VCaP (cell line): ENCODE measurements around the gene NDNF.

ENCODE experiments used
- H3K27ac ChIP-seq: fragments of 450-650 bp; 2 replicates; pipeline ENCODE4 v1.5.1; 2017
- TF ChIP-seq, protein P1 (sequence below): fragments of 450-650 bp; conservative IDR thresholded peaks from 2 replicates; pipeline ENCODE4 v1.5.1; 2017; ENCODE audit warnings: mild to moderate bottlenecking, moderate library complexity

NDNF gene

GRCh38 chr4:121016611-121017010 lies 55.7 kb downstream of the NDNF start:
- TF ChIP-seq, protein P1, sequence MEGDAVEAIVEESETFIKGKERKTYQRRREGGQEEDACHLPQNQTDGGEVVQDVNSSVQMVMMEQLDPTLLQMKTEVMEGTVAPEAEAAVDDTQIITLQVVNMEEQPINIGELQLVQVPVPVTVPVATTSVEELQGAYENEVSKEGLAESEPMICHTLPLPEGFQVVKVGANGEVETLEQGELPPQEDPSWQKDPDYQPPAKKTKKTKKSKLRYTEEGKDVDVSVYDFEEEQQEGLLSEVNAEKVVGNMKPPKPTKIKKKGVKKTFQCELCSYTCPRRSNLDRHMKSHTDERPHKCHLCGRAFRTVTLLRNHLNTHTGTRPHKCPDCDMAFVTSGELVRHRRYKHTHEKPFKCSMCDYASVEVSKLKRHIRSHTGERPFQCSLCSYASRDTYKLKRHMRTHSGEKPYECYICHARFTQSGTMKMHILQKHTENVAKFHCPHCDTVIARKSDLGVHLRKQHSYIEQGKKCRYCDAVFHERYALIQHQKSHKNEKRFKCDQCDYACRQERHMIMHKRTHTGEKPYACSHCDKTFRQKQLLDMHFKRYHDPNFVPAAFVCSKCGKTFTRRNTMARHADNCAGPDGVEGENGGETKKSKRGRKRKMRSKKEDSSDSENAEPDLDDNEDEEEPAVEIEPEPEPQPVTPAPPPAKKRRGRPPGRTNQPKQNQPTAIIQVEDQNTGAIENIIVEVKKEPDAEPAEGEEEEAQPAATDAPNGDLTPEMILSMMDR: no peak
- H3K27ac ChIP-seq: no peak overlapping the region

DNA sequence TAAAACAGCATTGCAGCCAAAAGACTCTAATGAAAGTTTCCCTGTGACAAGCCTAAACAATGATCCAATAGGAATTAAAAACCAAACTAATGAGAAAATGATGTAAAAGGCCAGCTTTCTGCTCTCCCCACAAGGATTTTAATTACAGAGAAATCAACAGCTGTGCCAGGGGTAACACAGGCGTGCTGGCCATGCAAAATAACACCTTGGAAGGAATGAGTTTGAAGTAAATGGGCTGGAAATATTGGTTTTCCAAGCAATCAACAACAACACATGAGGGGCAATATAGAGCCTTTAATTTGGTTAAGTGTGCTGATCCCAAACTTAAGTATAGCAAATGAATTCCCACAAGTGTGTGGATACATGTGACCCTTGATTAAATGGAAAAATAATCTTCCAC lies 56.9 kb downstream of the NDNF start:
- TF ChIP-seq, protein P1: no peak

DNA sequence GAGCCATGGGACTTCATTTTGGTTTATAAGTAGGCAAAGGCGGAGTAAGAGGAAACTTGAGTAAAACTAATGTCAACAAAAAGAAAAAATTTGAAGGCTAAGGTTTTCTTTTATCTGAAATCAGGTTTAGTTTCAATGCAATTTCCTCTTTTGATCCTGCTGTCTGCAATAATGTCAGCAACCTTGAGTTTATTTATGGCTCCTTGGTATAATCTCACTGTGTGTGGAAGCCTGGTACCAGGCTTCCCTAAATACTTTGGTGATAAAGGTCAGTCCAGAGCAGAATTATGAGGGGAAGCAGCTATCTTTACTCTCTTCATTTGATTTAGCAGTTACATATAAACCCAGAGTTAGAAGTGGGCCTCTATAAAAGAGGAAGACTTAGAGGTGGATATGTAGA lies 57.8 kb downstream of the NDNF start:
- TF ChIP-seq, protein P1: no peak
- no peak overlapping the region for H3K27ac ChIP-seq

More for the DNA sequence above, 56.9 kb downstream of the NDNF start:
- no peak overlapping the region for H3K27ac ChIP-seq

DNA sequence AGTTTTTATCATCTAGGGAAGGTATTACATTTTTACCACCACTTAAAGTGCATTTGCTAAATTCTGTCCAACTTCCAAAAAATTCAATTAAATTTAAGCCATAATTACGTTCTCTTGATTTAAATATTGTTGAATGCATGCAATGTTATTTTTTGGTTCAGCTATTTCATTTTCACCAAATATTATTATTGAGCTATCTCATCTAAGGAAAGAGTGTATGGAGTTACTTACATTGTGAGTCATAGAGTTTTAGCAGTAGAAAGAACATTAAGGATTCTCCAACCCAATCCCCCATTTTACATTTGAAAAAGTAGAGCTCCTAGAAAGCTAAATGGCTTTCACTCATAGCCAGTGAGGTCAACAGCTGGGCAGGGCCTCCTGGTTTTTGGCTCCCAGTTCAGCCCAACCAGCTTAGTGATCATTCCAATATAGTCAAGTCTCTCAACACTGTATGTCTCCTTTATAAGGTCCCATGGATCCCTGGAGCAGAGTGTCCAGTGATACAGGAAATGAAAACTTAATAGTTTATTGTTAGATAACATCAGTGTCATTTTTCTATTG lies 60.5 kb downstream of the NDNF start:
- no peak overlapping the region for H3K27ac ChIP-seq
- TF ChIP-seq, protein P1: no peak

DNA sequence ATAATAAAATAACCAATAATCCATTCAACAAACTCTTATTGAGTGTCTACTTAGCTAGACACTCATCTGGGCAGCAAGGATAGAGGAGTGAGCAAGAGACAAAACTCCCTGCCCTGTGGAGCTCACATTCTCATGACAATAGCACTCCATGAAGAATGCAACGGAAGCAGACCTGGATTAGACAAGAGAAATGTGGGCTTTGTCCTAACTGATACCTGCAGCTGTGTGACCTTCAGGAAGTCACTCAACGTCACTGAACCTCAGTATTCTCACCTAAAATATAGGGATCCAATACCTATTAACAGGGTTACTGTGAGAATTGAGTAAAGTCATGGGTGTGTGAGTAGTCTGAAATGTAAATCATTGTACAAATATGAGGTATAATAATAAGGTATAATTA lies 61.2 kb downstream of the NDNF start:
- no peak overlapping the region for H3K27ac ChIP-seq
- TF ChIP-seq, protein P1: no peak

GRCh38 chr4:121009578-121010478 lies 62.5 kb downstream of the NDNF start:
- no peak overlapping the region for H3K27ac ChIP-seq
- TF ChIP-seq, protein P1: no peak

DNA sequence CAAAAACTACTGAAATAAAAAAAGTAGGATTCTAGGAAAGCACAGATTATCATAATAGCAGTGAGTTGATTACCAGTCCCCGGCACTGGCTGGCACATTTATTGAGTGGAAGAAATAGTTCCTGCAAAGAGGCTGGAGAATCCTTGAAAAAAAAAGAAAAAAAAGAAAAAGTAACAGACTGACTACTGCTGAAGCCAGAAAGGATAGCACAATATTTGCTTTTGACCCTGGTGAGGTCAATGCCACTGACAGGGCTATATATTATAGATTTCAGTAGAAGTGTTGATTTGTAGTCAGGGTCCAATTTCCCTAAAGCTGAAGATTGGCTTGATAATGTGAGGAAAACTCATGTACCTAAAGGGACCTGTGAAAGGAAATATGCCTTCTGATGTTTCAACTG lies 64.7 kb downstream of the NDNF start:
- TF ChIP-seq, protein P1: no peak
- H3K27ac ChIP-seq: no peak overlapping the region
